ENCODE data around the gene CNN2. TPM values are rescaled to one million over a fixed set of nuclear protein-coding genes. Genes with fewer than 3 reads are reported as not detected.

The CNN2 gene
- total RNA-seq, 2 donors from 2014 or later = 82.9 to 101 TPM

GRCh38 chr19:1047696-1048147 lies 21.3 kb downstream of the CNN2 start:
- no peaks in the 10 kb centered on the region for H3K27me3 ChIP-seq (replicated peaks; ENCODE audit: insufficient read depth)
- no peak for DNase-seq (ENCODE audit: low spot score)
- H3K4me1 ChIP-seq (replicated peaks) = no peaks in the 10 kb centered on the region
- 77% methylated on average over 20 of the region's 20 CpGs for WGBS
- no peak overlapping the region for H3K4me3 ChIP-seq
- no peak overlapping the region for H3K27ac ChIP-seq
- intact Hi-C loops (cut with DNase I) = no loop called here
- no peaks in the 10 kb centered on the region for H3K36me3 ChIP-seq
- H3K9me3 ChIP-seq = no peaks in the 10 kb centered on the region
- no peak for TF ChIP-seq CTCF (IDR thresholded peaks at IDR 0.05)
- TF ChIP-seq POLR2A (IDR thresholded peaks at IDR 0.05) = no peak
- no peak for TF ChIP-seq POLR2AphosphoS5 (IDR thresholded peaks at IDR 0.05)

- Histone ChIP-seq H3K27ac (no peak overlapping the region), H3K9me3 (no peaks in the 10 kb centered on the region), H3K27me3 (replicated peaks; ENCODE audit: insufficient read depth) (no peaks in the 10 kb centered on the region), H3K4me1 (replicated peaks) (no peaks in the 10 kb centered on the region), H3K4me3 (no peak overlapping the region), H3K36me3 (no peaks in the 10 kb centered on the region)
- 96% methylated on average over 15 of the region's 17 CpGs for WGBS
- DNase-seq (ENCODE audit: low spot score) = no peak
- intact Hi-C loops (cut with DNase I) = no loop called here
- TF ChIP-seq POLR2AphosphoS5 (IDR thresholded peaks at IDR 0.05) = no peak
- TF ChIP-seq POLR2A (IDR thresholded peaks at IDR 0.05) = no peak
- TF ChIP-seq CTCF (IDR thresholded peaks at IDR 0.05) = no peak
These were observed 22.7 kb downstream of the CNN2 start for GRCh38 chr19:1049106-1049505.

- Histone ChIP-seq H3K4me1 (replicated peaks) (no peaks in the 10 kb centered on the region), H3K27me3 (replicated peaks; ENCODE audit: insufficient read depth) (no peaks in the 10 kb centered on the region), H3K27ac (no peak overlapping the region), H3K9me3 (no peaks in the 10 kb centered on the region), H3K4me3 (no peak overlapping the region), H3K36me3 (no peaks in the 10 kb centered on the region)
- intact Hi-C loops (cut with DNase I) = no loop called here
- no peak for DNase-seq (ENCODE audit: low spot score)
- TF ChIP-seq CTCF (IDR thresholded peaks at IDR 0.05) (no peak), POLR2A (IDR thresholded peaks at IDR 0.05) (no peak), POLR2AphosphoS5 (IDR thresholded peaks at IDR 0.05) (no peak)
- 49% methylated on average over 8 of the region's 11 CpGs for WGBS
These were observed 23.4 kb downstream of the CNN2 start for GRCh38 chr19:1049800-1050199.

- TF ChIP-seq POLR2A (IDR thresholded peaks at IDR 0.05) = no peak
- TF ChIP-seq CTCF (IDR thresholded peaks at IDR 0.05) = no peak
- no peak for TF ChIP-seq POLR2AphosphoS5 (IDR thresholded peaks at IDR 0.05)
- no peak for DNase-seq (ENCODE audit: low spot score)
- Histone ChIP-seq H3K27ac (no peak overlapping the region), H3K4me3 (no peak overlapping the region), H3K36me3 (no peaks in the 10 kb centered on the region), H3K4me1 (replicated peaks) (no peaks in the 10 kb centered on the region), H3K9me3 (no peaks in the 10 kb centered on the region), H3K27me3 (replicated peaks; ENCODE audit: insufficient read depth) (no peaks in the 10 kb centered on the region)
- WGBS = 92% methylated on average over 31 of the region's 31 CpGs
- intact Hi-C loops (cut with DNase I) = no loop called here
These were observed 24.8 kb downstream of the CNN2 start for GRCh38 chr19:1050989-1051788.

GRCh38 chr19:1051791-1052190 lies 25.4 kb downstream of the CNN2 start:
- TF ChIP-seq POLR2A (IDR thresholded peaks at IDR 0.05) = no peak
- no peak for TF ChIP-seq CTCF (IDR thresholded peaks at IDR 0.05)
- no peak for TF ChIP-seq POLR2AphosphoS5 (IDR thresholded peaks at IDR 0.05)
- Histone ChIP-seq H3K4me3 (no peak overlapping the region), H3K9me3 (no peaks in the 10 kb centered on the region), H3K36me3 (no peaks in the 10 kb centered on the region), H3K27ac (no peak overlapping the region), H3K27me3 (replicated peaks; ENCODE audit: insufficient read depth) (no peaks in the 10 kb centered on the region), H3K4me1 (replicated peaks) (no peaks in the 10 kb centered on the region)
- intact Hi-C loops (cut with DNase I) = no loop called here
- DNase-seq (ENCODE audit: low spot score) = no peak
- 78% methylated on average over 10 of the region's 17 CpGs for WGBS
